22Rv1 (cell line): ENCODE results near the gene NEDD4L.

Experiments
- ZFX ChIP-seq: fragments of 450-650 bp; IDR thresholded peaks from 2 replicates; pipeline ENCODE4 v1.6.1; 2017; ENCODE audit warnings: antibody characterized with exemption, borderline replicate concordance
- TF ChIP-seq, protein P1 (sequence below): fragments of 450-650 bp; IDR thresholded peaks from 2 replicates; pipeline ENCODE4 v1.5.1; 2017; ENCODE audit warnings: mild to moderate bottlenecking

DNA sequence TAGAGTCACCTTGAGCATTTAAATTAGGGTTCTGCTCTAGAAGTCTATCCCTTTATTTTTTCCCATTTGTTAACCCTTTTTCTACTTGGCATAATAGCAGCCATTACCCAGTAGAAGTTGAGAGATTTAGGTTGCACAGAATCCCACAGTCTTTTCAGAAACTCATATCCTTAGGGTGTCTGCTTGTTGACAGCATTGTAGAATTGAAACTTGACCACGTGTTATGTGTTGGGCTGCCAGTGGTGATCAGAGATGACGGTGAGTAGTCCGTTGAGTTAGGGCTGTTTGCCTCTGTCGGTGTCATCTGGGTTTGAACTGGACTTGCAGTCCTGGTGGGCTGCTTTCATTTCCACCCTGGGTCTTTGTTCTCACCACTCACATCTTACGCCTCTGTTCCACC, 114.4 kb downstream of the NEDD4L start:
- TF ChIP-seq, protein P1, sequence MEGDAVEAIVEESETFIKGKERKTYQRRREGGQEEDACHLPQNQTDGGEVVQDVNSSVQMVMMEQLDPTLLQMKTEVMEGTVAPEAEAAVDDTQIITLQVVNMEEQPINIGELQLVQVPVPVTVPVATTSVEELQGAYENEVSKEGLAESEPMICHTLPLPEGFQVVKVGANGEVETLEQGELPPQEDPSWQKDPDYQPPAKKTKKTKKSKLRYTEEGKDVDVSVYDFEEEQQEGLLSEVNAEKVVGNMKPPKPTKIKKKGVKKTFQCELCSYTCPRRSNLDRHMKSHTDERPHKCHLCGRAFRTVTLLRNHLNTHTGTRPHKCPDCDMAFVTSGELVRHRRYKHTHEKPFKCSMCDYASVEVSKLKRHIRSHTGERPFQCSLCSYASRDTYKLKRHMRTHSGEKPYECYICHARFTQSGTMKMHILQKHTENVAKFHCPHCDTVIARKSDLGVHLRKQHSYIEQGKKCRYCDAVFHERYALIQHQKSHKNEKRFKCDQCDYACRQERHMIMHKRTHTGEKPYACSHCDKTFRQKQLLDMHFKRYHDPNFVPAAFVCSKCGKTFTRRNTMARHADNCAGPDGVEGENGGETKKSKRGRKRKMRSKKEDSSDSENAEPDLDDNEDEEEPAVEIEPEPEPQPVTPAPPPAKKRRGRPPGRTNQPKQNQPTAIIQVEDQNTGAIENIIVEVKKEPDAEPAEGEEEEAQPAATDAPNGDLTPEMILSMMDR = no peak
- TF ChIP-seq ZFX = no peak
